Measurements from ENCODE around the gene PRF1. TPM values are rescaled to one million over a fixed set of nuclear protein-coding genes. Genes with fewer than 3 reads are reported as not detected.

Gene PRF1
- total RNA-seq: not detected in 2 replicates

DNA sequence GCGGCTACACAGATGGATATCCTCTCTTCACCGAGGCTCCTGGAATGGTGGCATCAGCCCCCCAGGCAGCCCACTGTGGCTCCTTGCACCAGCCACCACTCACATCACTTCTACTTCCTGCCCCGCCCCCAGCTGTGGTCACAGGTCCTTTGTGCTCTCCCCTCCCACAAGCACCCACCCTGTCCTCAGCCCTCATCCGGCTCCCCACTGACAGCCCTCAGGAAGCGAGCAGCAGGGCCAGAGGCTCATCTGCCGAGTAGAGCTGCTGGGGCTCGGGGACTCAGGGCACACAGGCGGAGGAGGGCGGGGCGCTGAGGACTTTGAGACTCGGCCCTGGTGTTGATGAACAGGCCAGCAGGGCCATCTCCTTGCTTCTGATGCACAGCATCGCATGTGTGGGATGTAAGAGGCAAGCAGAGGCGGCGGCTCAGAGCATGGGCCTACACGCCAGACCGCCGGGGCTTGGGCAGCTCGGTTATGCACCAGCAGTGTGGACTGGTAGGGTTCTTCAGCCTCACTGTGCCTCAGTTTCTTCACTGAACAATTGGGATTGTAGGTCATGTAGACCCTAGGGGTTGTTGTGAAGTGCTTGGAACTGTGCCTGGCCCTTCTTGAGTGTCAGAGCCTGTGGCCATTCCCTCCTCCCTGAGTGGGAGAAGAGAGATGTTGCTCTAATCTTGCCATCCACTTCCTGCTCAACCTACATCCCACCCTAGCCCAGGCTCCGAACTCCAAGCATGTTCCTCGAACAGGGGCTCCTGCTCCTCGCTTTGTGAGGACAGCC, at the start of gene PRF1:
PRF1 (minus strand) TSS at position 77 of the 784 bp plus-strand sequence. CDS start 1,839 bp downstream, outside the sequence.

Other genes with a start within 250 kb of the PRF1 start
- 11.6 and 14.9 TPM in 2 replicates for gene LRRC20, start 220.1 kb downstream of the PRF1 start, total RNA-seq
- gene EIF4EBP2, start 198.6 kb downstream of the PRF1 start, total RNA-seq: 31.6 and 34.2 TPM in 2 replicates
- not detected in 2 replicates for gene NODAL, start 161.1 kb downstream of the PRF1 start, total RNA-seq
- gene PALD1, start 124.0 kb downstream of the PRF1 start, total RNA-seq: 0.66 and 0.73 TPM in 2 replicates
- 14.8 and 29.4 TPM in 2 replicates for gene ADAMTS14, start 69.8 kb upstream of the PRF1 start, total RNA-seq
- not detected in 2 replicates for gene TBATA, start 182.6 kb upstream of the PRF1 start, total RNA-seq
- 20.7 and 24.0 TPM in 2 replicates for gene SGPL1, start 213.2 kb upstream of the PRF1 start, total RNA-seq